GM19099 (cell line): ENCODE measurements around the gene MTHFS.

Experiments used
- POLR2A ChIP-seq: IDR thresholded peaks from 3 replicates; pipeline ENCODE4 v1.6.1; 2011; ENCODE audit warnings: low read depth; ENCODE audit not compliant: insufficient read length; ENCODE audit errors: extremely low read depth

Gene MTHFS

DNA sequence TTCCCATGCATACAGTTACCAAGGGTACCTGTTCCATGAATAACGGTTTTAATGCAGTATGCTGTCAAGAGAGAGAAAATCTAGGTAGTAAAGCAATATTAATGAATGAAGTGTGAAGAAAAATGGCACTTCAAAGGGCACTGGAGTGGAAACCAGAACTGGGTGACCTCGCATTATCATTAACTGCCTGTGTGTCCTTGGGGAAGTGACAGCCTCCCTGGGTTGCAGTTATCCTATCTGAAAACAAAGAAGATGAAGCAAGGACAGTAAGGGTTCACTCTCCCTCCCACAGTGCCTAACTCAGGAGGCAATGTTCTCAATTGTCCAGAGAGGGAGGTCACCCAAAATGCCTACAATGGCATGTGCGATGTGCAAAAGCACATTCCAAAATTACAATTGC, 15.1 kb downstream of the MTHFS start:
- TF ChIP-seq POLR2A, result no peak

DNA sequence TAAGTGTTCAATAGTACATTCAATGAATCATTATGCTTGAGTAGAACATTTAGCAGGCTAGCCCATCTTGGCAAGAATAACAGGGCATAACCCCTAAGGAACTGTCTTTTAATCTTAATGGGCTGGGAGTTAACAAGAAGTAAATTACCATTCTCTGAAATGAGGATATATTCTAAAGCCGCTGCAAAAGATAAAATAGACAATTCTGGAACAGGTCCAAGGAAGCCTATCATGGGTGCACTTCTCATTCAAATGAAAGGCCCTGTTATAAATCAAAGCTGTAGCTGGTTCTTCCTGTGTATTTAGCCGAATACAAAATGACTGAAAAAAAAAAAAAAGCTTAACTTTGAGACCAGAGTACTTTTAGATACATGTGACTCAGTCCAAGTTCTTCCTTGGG, 15.6 kb downstream of the MTHFS start:
- no peak for TF ChIP-seq POLR2A

DNA sequence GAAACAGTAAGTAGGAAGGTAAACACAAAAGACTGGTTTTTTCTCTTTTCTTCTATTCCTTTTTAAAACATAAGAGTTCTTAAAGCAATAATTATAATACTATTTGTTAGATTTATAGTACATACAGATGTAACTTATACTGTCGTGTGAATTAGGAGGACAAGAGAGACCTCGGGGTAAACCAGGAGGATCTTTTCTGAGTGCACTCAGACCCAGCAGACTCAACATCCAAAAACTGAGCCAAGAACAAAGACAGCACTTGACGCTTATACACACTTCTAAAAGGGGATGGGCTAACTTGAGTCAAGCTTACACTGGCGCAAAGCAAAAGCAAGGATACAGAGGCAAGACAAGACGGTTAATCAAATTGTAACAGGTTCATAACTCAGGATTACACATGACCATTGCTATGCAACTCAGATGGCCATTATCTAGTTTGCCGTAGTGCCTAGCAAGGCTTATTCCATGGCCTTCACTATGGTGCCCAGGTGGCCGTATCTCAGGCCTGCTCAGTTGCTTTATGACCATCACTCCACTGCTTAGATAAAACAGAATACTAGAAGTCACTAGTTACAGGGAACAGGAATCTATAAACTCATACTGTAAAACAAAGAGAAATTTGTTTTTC, 18.6 kb downstream of the MTHFS start:
- no peak for TF ChIP-seq POLR2A

DNA sequence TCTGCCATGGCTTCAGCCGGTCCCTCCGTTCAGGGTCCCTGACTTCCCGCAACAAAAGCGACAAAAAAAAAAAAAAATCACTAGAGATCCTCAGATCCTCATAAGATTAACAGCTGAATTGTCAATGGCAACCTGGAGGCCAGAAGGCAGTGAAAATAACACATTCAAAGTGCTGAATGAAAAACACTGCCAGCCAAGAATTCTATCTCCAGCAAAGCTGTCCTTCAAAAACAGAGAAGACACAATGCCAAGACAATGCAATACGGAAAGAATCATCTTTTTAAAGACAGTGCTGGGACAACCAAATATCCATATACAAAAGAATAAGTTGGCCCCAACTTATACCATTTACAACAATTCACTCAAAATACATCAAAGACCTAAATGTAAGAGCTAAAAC, 21.6 kb downstream of the MTHFS start:
- TF ChIP-seq POLR2A, result no peak

DNA sequence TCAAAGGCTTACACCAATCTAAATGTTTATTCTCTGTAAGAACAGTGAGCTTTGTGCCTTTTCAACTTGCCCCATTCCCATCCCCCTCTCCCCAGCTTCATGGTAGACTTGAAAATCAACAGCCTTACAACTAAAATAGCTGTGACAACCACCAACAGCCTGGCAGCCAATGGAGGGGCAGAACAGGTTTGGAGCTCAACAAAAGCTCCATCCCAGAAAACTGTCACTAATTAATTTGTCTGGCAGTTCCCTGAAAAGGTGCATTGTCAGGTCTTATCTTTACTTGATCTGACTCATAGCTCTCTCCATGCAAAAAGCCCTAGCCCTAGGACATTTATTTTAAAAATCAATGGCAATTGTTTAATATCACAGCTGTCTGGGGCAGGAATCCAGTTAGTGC, 22.6 kb downstream of the MTHFS start:
- no peak for TF ChIP-seq POLR2A

GRCh38 chr15:79872358-79873017, 24.3 kb downstream of the MTHFS start:
- no peak for TF ChIP-seq POLR2A

GRCh38 chr15:79868554-79868953, 28.3 kb downstream of the MTHFS start:
- no peak for TF ChIP-seq POLR2A

DNA sequence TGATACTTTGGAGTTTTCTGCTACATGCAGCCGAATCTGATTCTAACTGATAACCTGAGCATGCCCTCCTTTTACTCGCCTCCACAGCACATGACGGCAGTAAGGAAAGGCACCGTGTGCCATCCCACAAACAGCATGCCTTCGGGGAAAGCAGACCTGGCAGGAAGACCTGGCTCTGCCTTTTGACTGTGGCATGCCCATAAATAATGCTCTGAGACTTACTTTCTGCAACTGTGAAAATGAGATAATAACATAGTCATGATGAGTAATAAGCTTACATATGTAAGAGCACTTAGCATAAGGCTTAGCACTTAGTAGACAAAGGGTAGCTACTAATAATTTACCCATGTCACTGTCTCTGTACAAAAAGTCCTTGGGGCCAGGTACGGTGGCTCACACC, 32.9 kb downstream of the MTHFS start:
- TF ChIP-seq POLR2A, result no peak

GRCh38 chr15:79862191-79862590, 34.6 kb downstream of the MTHFS start:
- no peak for TF ChIP-seq POLR2A

GRCh38 chr15:79860661-79861060, 36.2 kb downstream of the MTHFS start:
- TF ChIP-seq POLR2A, result no peak

DNA sequence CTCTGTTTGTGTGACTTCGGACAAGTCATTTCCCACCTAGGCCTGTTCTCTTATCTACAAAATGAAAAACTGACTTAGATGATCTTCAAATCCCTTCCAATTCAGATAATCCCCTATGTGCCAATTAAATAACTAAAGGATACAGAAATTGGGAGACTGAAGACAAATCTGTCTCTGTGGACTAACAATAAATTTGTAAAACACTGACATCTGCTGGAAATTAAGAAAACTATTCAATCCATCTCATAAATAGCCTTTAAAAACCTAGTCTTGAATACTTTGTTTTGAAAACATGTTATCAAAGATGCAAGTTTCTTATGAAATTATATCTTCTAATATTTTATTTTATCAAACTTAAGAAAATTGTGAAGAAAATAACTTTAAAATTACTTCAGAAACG, 38.3 kb downstream of the MTHFS start:
- TF ChIP-seq POLR2A, result no peak

- no peak for TF ChIP-seq POLR2A
Measured at GRCh38 chr15:79853492-79854328, 43.1 kb downstream of the MTHFS start.

DNA sequence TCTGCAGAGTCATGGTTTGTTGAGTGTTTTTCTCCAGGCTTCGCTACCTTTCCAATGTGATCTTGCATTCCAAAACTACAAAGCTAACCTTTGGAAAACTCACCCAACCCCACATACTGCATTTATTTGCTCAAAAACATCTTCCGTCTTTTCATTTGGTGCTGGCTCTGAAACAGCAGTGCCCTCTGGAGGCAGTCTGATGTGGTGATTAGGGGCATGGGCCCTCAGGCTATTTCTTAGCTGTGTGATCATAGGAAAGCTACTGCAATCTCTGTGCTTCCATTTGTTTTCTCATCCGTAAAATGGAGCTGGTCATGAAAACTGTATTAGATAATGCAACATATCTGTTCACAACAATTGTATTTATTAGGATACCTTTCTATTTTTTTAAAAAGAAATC, 47.0 kb downstream of the MTHFS start:
- TF ChIP-seq POLR2A, result no peak

GRCh38 chr15:79846539-79846938, 50.3 kb downstream of the MTHFS start:
- no peak for TF ChIP-seq POLR2A

DNA sequence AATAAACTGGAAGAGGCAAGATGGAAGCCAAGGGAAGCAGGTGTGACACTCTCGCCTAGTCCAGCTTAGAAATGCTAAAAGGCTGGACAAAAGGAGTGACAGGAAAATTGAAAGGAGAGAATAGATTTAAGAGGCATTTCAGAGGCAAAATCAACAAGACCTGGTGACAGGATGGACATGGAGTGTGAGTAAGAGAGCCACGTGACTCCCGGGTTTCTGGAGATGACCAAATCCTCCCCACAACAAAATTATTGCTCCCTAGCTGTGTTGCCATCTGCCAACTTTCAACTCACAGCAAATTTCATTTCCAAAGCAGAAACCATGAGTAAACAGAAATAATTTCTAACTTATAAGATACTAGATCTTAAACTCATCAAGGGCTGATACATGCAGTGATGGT, 52.6 kb downstream of the MTHFS start:
- no peak for TF ChIP-seq POLR2A

DNA sequence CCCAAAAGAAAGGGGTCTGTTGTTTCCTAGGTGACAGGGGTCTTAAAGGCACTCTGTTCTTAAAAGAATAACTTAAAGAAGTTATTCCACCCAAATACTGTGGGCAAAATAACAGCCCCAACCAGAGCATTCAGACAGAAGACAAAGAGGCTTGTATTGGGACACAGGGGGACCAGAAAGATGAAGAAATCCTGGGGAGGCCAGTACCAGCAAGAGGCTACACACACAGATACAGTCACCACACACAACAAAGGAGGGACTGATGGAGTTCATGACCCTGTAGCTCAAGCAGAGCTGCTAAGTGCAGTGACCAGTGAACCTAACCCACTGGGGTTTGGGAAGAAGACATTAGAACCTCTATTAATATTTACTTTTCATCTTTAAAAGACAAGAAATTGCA, 59.0 kb downstream of the MTHFS start:
- no peak for TF ChIP-seq POLR2A
